HG03060 (cell line): ENCODE measurements around the gene GYPC.
"Not testable (repeated sequence)": the region's sequence is repeated elsewhere in the genome, so short reads cannot be mapped to it uniquely, and the experiment has no call there.

Source experiments
- ATAC-seq: cut with Tn5 transposase; IDR thresholded peaks from one replicate; pipeline ENCODE4 v1.9.1; 2021; ENCODE audit warnings: low read depth, moderate number of reproducible peaks; ENCODE audit not compliant: unreplicated experiment

GYPC gene

DNA sequence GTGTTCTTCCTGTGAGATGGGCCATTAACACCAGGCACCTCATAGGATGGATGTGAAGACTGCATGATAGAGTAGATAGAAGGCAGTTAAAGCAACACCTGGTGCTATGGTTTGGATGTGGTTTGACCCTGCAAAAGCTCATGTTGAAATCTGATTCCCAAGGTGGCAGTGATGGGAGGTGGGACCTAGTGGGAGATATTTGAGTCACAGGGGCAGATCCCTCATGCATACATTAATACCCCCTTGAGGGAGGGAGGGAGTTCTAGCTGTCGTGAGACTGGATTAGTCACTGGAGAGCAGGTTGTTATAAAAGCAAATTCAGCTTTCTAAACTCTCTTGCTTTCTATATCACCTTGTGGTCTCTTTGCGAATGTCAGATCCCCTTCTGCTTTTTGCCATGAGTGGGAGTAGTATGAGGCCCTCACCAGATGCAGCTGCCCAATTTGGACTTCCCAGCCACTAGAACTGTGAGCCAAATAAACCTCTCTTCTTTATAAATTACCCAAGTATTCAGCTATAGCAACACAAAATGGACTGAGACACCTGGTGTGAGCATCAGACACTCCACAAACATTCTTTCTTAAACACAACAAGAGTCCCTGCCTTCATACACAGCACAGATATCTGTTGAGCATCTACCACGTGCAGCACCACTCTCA, 37.1 kb downstream of the GYPC start:
- ATAC-seq: not testable (repeated sequence)

DNA sequence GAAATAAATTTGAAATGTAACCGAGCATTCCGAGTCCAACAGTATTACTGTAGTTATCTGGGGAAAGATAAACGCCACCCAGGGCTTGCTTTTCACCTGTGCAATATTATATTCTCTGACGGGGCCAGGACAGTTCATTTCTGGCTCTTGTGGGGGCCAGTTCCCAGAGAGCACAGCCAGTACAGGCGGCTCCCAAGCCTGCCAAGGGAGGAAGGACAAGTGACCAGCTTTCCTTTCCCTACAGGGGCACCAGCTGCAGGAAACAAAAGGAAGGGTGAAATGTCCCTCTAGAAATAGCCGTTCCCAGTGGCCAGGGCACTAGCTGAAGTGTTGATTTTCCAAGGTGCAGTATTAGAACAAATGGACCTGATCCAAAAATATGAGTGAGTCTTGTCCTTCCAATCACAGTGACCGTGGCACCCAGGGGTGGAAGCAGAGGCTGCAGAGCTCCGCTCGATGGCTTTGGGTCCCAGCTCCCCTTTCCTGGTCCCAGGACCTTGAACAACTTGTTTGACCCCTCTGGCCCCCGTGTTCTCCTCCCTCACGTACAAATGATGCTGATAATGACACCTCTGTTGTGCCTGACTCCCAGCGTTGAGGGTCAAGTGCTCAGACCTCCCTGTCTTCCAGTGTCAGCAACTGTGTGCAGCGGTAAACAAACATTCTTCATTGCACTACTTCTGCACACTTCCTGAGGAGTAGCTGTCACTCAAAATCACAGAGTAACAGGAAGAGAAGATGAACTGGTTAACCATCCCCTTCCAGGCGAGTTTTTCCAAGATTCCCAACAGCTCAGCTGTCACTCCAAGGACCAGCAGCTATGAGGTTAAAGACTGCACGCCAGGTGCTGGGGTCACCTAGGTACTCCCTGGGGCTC, 40.9 kb downstream of the GYPC start:
- ATAC-seq: no peak

DNA sequence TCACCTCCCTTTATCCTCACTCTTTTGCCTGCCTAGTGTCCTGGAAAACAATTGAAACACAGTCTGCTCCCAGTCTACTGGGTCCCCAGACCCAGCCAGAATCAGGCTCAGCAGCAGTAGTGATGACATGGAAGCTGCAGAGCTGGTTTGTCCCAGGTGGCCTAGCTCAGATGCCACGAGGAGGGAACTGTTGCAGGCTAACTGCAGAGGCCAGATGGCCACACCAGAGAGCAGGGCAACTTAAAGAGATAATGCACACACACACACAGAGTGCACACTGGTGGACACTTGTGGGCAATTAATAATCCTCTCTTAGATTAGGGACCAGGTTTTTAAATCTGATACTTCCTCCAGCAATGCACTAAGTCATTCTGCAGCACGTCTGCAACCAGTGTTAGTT, 42.4 kb downstream of the GYPC start:
- ATAC-seq: no peak

DNA sequence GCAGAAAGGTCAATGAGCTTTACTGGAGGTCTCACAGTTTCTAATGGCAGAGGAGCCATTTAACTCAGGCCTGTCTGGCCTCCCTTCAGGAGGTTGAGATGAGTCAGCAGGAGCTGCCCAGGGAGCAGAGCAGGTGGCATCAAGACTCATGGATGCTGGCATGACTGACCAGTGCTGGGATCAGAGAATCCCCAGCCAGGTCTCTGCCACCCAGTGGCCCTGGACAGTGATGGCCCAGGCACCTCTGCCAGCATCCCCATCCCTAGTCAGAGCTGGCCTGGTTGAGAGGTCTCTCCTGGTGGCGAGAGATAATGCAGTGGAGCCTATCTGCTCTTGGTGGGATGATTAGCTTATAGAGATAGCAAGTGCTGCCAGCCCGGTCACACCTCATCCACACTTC, 43.1 kb downstream of the GYPC start:
- ATAC-seq: no peak

DNA sequence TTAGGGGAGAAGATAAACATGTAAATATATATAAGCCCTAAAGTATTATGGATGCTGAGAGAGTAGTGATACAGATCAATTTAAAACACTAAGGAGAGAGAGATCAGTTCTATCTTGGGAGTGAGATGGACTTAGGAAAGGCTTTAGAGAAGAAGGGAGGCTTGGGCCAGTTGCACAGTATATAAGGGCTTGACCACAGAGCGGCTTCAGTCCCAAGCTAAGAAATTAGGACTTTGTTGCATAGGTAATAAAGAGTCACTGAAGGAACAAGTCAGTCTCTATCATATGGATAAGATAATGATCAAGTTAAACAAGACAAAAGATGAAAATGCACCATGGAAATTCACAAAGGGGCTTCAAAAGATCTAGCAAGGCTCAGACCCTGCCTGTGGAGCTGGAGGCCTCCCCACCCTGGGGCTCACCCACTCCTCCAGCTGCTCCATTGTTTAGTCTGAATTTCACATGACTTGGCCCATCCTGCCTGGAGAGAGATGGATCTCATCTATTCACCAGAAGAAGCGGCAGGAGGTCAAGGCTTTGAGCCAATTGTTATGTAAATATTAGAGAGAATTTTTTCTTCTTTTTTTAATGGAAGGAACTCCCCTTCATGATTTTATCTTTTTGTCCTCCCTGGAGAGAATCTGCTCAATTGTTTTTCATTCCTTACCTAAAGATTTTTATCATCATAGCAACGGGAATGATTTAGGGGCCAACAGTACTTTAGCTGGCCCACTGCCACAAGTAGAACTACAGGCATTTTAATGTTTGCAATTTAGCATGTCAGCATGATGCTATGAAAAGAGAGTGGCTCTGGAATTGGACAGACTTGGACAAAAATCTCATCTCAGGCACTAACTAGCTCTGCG, 44.0 kb downstream of the GYPC start:
- no peak for ATAC-seq

DNA sequence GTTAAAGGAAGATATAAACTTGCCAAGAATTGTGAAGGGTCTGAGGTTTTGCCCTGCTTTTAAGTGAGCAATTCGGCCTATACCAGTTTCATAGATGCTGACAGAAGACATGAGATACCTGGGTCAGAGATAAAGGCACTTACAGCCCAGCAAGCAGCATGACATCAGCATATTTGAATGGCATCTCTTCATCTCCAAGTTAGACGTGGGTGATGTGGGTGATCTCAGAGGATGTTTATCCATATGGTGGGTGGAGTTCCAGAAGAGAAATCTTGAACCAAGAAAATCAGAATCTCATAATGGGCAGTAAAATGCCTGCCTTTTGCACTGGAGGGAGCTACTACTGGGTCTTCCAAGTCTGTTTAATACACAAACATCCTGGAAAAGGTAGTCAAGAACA, 44.7 kb downstream of the GYPC start:
- no peak for ATAC-seq

DNA sequence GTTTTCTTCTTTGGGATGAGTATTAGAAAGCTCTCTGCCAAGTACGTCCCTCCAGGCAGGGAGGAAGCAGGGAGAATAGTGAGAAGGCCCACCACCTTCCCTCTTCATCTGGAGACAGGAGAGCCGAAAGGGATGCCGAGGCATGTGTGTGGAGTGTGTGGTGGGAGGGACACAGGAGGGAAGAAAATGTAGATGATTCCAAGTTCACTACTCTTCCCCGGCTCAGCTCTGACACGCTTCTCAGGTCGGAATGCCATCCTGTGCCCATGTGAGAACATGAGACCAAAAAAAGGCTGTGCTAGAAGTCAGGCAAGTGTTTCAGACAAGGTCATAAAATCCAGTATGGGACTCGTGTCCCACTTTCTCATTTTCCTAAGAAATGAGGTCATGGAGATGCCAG, 47.4 kb downstream of the GYPC start:
- no peak for ATAC-seq

DNA sequence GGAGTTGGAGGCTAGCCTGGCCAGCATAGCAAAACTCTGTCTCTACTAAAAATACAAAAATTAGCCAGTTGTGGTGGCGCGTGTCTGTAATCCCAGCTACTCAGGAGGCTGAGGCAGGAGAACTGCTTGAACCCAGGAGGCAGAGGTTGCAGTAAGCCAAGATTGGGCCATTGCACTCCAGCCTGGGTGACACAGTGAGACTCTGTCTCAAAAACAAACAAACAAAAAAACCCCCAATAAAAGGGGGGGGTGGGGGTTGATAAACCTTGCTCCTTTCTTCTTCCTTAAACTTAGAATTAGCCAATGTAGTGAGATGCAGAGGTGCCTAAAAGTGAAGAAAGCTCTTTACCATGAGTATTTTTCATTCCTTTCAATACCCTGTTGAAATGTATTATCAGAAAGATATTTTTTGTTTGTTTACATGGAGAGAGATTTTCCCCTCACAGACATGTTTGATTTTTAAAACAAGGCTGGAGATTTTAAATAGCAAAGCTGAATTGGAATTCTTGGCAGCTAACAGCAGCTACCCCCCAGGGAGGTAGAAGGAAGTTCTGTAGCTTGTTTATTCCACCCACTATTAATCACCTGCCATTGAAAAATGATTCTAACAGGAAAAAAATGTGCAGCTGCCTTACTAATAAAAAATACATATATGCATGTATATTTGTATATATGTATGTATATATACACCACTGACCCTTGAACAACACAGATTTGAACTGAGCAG, 48.6 kb downstream of the GYPC start:
- no peak for ATAC-seq

DNA sequence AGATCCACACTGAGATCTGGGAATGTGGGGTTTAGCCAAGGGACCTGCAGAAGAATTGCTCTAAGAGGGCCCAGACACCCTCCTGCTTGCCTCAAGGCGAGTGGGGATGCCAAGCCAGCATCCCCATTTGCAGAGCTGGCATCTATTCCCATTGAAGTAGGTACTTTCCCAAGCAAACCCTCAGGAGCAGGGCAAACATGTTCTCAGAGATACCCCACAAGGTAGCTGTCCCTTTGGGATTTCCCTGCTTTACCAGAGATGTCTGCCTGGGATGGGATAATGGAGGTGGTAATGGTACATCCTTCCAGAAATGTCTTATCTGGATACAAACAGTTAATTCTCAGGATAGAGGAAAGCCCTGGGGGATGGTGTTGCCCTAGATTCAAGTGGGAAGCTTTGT, 51.2 kb downstream of the GYPC start:
- ATAC-seq: no peak

DNA sequence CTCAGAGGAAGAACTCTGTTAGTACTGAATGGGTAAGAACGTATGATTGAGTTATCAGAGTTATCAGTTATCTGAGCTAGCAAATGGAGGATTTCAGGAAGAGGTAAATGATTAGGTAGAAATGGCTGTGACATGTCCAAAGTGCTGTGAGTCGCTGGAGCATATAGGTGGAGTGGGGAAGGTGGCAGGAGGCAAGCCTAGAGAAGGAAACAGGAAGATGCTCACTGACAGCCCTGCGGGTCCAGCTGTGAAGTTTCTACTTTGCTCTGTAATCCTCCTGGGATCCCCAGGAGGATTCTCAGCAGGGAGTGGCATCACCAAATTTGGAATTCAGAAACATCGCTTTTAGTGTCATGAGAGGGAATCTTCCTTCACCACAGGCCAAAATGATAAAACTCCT, 52.0 kb downstream of the GYPC start:
- no peak for ATAC-seq

DNA sequence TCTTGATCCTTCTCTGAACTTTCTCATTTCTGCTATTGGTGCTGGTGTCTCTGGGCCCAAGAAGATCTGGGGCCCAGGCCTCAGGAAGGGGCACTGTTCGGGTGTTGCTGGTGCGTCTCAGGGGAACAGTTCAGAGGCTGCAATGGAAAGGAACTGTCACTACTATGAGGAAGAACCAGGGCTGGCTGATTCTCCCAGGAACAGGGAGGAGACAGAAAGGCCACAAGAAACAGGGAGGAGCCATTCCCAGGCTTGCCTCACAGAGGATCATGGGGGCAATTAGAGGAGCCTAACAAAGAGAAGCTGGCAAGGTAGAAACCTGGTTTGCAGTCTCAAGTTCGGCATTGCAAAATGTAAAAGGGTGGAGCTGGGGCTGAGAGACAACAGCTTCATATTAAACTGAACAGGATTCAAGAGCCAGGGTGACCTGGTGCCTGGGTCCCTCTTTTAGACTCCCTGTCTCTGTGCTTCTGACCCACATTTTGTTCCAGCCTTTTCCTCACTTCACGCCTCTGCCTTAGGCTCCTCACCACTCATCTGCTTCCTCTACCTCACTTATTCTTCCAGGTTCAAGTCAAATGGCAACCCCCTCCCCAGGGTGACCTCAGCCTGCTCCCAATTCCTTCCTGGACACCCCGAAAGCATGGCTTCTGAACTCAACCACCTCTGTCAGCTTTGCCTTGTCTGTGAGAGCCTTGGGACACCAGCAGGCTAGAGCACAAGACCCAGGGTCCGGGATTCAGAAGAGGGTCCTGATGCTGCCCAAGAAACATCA, 58.4 kb downstream of the GYPC start:
- no peak for ATAC-seq

DNA sequence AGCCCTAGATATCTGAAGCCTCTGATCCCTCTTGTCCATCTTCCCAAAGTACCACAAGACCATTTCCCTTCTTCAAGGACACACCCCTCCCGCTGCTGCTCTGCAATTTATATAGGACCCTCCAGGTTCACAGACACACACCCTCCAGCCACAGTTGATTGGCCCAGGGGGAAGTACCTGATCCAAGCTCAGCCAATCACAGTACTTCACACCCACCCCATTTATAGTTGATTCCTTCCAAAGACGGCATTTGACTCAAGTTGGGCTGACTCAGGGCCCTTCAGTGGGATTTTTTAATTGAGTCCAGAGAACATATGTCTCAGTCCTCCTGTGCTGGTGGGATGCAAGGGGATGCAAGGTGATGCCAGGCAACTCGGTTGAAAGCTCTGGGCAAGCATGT, 59.2 kb downstream of the GYPC start:
- ATAC-seq: no peak

DNA sequence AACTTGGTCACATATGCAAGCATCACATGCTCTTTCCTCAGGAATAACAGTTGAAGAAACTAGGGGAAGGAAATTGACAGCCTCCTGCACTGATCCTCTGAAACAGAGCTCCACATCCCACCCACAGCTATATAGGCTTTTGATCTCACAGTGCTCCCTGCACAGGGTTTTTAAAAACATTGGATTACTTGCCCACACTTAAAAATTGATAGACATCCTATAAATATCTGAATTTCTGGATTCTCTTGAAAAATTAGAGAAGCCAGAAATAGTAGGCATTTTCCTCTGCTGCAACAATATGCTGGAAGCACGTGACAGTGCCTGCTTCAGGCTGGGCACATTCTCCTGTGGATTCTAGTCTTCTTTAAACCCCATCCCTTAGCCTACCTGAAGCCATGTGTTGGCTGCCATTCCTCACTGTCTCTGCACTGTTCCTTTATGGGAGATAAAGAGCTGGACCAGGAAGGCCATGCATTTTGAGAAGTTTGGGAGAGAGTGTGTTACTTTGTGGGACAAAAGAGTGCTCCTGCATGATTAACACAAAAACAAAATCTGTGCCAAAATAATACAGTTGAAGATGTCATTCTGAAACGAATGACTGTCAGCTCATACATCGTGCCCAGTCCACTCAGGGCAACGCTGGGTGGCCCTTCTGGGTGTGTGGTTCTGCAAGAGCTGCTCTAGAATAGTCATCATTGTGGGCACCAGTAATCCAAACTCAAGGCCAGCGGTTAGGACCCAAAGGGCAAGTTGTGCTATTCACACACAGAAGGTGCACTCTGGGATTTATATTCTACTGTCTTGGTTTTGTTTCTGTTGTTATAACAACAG, 59.8 kb downstream of the GYPC start:
- no peak for ATAC-seq

DNA sequence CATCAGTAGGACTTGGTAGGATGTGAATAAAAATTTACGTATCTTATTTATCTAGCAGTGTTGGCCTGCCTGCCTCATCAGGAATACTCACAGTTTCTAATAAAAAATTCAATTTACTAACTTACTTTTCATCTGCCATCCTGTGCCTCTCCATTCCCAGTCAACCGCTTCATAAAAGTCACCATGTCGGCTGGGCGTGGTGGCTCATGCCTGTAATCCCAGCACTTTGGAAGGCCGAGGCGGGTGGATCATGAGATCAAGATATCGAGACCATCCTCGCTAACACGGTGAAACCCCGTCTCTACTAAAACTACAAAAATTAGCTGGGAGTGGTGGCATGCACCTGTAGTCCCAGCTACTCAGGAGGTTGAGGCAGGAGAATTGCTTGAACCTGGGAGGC, 61.3 kb downstream of the GYPC start:
- ATAC-seq: not testable (repeated sequence)

DNA sequence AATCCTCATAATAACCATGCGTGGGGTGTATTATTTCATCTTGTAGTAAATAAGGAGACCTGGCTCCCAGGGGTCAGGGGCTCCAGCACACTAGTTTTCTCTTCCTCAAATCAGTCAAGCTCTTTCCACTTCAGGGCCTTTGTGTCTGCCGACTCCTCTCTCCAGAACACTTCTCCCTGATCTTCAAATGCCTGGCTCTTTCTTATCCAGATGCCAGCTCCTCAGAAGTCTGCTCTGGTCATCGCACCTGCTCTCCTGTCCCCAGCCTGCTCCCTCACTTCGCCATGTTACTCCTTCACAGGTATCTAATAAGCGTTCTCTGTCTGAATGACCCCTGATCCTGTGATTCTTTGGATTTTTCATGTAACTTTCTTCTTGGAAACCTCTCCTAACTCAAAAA, 62.0 kb downstream of the GYPC start:
- no peak for ATAC-seq

DNA sequence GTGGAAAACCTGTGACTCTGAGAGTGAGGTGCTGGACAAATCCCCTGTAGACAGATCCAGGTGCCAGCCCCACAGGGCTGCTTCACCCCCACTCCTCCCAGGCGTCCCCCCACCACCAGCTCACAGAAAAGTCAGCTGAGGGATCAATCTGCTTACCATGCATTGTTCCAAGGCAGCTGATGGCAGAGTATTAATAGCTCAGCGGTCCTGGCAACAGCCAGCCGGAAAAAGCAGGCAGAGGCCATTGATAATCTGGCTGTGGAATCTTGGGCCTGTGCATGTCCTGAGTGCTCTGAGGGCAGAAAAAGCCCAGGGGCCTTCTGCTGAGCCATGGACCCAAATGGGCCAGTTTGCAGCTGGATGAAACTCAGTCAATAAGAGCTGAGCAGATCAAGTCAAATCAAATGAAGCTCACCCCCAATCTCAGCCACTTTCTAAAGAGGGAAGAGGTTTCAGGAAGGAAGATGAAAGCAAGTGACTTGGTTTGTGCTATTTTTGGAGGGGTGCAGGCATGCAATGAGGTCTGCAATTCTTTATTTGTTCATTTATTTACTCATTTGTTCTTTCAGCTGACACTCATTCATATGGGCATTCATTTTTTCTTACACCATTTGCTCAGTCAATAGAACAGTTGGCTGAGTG, 63.4 kb downstream of the GYPC start:
- no peak for ATAC-seq

DNA sequence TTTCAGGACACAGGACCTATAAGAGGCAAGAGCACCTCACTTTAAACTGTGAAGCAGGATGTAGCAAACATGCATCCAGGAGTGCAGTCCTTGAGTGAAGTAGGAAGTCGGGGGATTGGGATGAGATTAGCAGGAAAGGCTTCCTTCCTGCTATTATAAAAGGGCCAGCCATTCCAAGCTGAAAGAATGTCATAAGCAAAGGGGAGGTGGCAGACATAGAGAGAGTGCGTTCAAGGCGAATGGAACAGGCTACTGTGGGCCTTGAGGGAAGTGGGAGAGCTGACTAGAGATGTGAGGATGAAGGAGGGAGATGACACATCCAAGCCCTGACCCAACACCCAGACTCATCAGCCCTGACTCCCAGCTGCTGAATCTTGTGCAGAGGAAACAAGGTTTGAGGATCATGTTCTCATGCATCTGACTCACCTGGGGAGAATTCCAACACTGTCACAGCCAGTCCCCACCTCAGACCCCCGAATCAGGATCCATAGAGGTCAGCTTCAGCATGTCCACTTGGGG, 63.9 kb downstream of the GYPC start:
- no peak for ATAC-seq

DNA sequence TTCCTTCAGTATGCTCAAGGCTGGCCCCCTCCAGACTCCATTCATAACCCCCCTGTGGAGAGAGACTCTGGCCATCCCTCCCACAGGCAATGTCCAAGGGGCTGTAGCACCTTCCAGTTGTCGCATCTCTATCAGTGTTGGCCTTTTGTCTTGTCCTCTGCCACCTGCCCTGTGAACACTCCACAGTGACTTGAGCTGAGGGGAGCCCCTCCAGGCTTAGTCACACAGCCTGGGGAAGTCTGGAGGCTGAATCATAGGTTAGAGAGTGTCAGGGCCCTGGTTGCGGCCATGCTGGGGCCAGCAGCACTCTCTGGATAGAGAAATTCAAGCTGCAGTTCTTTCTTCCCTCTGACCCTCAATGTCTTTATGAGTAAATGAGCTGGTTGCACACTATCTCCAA, 64.7 kb downstream of the GYPC start:
- ATAC-seq: no peak
